Measurements from ENCODE around the gene CAPN11. TPM values are rescaled to one million over a fixed set of nuclear protein-coding genes. Genes with fewer than 3 reads are reported as not detected.
"Not testable (repeated sequence)": the region's sequence is repeated elsewhere in the genome, so short reads cannot be mapped to it uniquely, and the experiment has no call there.

CAPN11 gene
- polyA plus RNA-seq, 3 donors: 0.24 to 2.5 (median 2.0) TPM

DNA sequence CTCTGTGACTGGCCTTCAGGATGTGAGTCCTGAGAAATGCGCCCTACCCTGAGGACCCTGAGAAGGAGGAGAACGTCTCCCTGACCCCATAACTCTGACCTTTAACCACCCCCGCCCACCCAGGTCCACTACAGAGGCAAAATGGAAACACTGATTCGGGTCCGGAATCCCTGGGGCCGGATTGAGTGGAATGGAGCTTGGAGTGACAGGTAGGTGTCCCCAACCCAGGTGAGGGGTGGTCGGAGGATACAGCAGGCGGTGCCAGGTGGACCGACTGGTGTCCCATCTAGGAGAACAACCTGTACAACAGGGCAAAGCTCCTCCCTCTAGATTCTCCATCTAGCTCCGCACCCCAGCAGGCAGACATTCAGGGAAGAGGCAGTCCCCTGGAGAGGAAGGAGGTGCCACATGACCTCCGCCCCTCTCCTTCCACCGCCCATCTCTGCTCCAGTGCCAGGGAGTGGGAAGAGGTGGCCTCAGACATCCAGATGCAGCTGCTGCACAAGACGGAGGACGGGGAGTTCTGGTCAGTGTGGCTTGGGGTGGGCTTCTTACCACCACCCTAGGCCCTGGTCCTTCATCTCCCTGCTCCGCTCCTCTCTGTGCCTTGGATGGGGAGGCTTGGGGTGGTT, 17.6 kb downstream of the CAPN11 start:
- WGBS, 3 donors: 71 to 81% (median 74%) methylated on average over 14 to 15 of the region's 15 CpGs
- no peak overlapping the region for H3K27ac ChIP-seq (ENCODE audit: low read depth, low read length)

DNA sequence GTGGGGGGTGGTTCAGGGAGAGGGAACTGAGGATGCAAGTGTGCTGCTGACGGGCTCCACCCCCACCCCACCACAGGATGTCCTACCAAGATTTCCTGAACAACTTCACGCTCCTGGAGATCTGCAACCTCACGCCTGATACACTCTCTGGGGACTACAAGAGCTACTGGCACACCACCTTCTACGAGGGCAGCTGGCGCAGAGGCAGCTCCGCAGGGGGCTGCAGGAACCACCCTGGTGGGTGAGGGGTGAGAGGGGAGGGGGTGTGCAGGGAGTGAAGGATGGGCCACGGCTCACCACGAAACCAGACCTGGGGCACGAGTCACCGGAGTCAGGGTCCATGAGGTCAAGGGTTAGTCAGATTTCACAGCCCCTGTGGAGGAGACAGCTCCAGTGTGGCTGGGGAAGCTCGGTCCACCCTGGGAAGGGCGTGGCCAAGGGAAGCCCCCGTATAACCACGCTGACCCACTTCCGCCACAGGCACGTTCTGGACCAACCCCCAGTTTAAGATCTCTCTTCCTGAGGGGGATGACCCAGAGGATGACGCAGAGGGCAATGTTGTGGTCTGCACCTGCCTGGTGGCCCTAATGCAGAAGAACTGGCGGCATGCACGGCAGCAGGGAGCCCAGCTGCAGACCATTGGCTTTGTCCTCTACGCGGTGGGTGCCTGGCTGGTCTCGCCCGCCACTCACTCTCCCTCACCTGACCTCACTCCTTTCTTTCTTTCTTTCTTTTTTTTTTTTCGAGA, 18.3 kb downstream of the CAPN11 start:
- 46 to 71% (median 46%) methylated on average over 24 of the region's 24 CpGs for WGBS, 3 donors
- no peak overlapping the region for H3K27ac ChIP-seq (ENCODE audit: low read depth, low read length)

DNA sequence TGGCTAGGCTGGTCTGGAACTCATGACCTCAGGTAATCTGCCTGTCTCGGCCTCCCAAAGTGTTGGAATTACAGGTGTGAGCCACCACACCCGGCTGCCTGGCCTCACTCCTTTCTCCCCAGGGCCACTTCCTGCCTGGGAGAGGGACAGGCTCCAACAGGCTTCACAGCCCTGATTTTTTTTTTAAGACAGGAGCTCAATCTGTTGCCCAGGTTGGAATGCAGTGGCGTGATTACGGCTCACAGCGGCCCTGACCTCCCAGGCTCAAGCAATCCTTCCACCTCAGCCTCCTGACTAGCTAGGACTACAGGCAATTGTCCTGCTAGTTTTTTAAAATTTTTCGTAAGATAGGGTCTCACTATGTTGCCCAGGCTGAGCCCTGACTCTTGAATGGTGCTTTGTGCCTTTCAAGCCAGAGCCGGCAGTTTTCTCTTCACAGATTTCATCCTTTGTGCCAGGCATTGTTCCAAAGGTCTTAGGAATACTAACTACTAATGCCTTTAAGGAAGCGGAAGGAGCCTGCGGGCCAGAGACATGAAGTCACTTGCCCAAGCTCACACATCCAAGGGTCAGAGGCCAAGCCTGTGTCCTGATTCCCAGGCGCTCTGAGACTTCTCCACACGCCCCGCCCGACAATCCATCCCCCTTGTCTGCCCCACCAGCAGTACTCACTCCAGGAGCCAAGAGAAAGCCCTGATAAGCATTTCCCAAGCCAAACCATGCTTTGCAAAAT, 19.2 kb downstream of the CAPN11 start:
- 62 to 84% (median 62%) methylated on average over 13 of the region's 13 CpGs for WGBS, 3 donors
- H3K27ac ChIP-seq (ENCODE audit: low read depth, low read length): no peak overlapping the region

DNA sequence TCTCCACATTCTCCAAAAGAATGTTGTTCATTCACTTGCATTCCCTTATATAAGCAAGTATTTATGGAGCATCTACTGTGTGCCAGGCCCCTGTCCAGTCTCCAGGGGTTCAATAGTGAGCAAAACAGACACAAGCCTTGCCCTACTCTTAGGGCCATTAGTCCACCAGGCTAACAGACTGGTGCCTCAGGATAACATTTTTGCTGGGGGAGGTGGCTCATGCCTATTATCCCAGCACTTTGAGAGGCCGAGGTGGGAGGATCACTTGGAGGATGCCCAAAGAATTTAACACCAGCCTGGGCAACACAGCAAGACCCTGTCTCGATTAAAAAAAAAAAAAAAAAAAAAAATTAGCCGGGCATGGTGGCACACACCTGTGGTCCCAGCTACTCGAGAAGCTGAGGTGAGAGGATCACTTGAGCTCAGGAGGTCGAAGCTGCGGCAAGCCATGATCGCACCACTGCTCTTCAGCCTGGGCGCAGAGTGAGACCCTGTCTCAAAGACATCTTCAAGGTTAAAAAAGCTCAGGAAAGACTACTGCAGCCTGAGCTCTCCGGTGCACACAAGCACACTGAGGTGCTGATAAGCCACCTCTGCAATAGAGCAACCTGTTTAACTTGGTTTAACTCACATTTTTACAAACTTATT, 19.9 kb downstream of the CAPN11 start:
- 83 to 94% (median 84%) methylated on average over 8 to 9 of the region's 9 CpGs for WGBS, 3 donors
- no peak overlapping the region for H3K27ac ChIP-seq (ENCODE audit: low read depth, low read length)

DNA sequence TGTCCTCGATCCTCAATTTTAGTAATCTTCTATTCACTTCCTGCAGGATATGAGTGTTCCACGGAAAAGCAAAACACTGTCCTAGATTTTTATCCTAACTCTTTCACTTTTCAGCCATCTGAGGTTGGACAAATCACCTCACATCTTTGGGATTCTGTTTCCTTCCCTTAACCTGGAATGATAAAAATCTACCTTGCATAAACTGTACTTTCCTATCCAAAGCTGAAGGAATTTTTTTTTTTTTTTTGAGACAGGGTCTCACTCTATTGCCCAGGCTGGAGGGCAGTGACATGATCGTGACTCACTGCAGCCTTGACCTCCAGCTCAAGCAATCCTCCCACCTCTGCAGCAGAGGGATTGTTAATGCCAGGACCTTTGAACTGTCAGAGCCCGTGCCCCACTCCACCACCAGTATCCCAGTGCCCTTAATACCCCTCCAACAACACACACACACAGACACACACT, 20.5 kb downstream of the CAPN11 start:
- 65 to 68% (median 67%) methylated on average over 4 of the region's 4 CpGs for WGBS, 3 donors
- H3K27ac ChIP-seq (ENCODE audit: low read depth, low read length): no peak overlapping the region

DNA sequence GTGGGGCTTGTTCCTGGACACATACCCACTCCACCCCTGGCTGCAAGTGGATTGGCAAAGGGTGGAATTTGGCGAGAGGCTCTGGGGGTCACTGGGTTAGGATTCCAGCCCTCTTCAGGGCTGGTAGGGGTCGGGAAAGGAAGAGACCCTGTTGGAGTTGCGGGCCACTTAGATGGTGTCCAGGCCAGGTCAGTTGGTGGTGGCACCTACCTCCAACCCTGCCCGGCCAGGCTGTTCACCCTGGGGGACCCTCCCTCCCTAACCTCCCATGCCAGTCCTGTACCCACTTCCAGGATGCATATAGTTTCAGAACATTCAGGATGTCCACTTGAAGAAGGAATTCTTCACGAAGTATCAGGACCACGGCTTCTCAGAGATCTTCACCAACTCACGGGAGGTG, 21.0 kb downstream of the CAPN11 start:
- no peak overlapping the region for H3K27ac ChIP-seq (ENCODE audit: low read depth, low read length)
- WGBS, 3 donors: 94 to 97% (median 95%) methylated on average over 7 of the region's 7 CpGs

DNA sequence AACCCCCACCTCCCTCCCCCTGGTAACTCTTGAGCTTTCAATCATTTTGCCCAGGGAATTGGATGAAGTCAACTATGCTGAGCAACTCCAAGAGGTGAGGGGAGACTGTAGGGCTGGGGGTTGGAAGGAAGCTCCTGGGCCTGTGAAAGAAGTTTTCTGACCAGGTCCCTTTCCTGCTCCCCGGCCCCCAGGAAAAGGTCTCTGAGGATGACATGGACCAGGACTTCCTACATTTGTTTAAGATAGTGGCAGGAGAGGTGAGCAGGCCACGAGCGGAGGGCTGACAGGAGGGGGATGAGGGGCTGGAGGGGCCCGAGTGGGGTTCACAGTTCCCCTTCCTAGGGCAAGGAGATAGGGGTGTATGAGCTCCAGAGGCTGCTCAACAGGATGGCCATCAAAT, 21.8 kb downstream of the CAPN11 start:
- WGBS, 3 donors: 83 to 92% (median 87%) methylated on average over 4 of the region's 4 CpGs
- no peak overlapping the region for H3K27ac ChIP-seq (ENCODE audit: low read depth, low read length)

DNA sequence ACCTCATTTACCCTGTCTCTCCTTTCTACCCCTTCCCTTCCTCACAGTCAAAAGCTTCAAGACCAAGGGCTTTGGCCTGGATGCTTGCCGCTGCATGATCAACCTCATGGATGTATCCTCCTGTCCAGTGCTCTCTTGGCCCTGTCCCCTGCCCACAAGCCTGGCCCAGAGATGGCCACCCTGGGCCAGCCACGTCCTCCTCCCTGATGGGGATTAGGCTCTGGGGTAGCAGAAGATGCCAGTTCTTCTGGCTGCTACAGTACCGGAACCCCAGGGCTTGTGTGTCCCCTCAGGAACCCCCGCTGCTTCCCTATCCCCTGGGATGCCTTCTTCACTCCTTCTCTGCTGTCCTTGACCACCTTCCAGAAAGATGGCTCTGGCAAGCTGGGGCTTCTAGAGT, 22.3 kb downstream of the CAPN11 start:
- WGBS, 3 donors: 93 to 100% (median 94%) methylated on average over 4 of the region's 4 CpGs
- no peak overlapping the region for H3K27ac ChIP-seq (ENCODE audit: low read depth, low read length)

DNA sequence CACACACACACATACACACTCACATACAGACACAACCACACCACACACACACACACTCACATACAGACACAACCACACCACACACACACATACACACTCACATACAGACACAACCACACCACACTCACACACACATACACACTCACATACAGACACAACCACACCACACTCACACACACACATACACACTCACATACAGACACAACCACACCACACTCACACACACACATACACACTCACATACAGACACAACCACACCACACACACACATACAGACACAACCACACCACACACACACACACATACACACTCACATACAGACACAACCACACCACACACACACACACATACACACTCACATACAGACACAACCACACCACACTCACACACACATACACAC, 23.2 kb downstream of the CAPN11 start:
- not testable (repeated sequence) for H3K27ac ChIP-seq (ENCODE audit: low read depth, low read length)

DNA sequence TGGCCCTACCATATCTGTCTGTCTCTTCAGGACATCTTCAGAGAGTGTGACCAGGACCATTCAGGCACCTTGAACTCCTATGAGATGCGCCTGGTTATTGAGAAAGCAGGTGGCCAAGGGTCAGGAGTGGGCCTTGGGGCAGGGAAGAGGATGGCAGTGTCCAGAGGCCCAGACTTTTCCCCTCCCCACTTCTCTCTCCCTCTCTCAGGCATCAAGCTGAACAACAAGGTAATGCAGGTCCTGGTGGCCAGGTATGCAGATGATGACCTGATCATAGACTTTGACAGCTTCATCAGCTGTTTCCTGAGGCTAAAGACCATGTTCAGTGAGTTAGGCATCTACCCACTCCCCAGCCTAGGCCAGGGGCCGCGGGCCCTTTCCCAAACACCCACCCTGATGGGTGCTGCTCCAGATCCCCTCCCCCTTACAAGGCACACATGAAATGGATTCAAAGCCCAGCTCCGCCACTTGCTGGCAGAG, 24.3 kb downstream of the CAPN11 start:
- H3K27ac ChIP-seq (ENCODE audit: low read depth, low read length): no peak overlapping the region
- 90 to 96% (median 95%) methylated on average over 4 of the region's 4 CpGs for WGBS, 3 donors

DNA sequence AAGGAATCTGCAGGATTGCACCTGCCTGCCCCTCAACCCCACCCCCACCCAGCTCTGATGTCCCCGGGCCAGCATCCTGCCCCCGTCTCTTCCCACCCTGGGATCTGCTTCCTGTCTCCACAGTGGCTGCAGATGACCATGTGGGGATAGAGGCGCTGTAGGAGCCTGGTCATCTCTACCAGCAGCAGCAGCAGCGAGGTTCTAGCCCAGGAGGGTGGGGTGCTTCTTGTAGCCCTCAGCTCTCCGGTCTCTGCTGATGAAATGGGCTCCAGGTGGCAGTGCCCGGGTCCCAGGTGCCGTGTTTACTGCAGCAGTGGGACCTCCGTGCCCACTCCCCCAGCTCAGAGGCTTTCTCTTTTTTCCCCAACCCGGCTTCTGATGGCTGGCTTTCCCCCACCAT, 25.2 kb downstream of the CAPN11 start:
- 74 to 75% (median 75%) methylated on average over 8 to 9 of the region's 9 CpGs for WGBS, 3 donors
- H3K27ac ChIP-seq (ENCODE audit: low read depth, low read length): no peak overlapping the region

DNA sequence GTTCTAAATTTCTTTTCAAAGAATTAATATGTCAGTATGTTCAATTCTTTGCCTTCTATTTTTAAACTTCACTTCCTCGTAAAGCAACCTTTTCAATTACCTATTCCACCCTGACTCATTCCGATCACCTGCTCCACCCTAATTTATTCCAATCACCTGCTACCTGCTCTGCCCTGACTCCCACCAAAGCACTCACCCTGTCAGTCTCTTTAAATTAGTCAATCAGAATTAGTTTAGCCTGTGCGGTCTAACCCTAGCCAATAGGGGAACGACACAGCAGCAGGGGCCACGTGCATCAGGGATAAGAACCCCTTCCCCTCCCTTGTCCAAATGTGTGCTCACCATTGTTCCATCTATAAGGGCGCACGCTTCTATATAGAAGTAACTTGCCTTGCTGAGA, 26.7 kb downstream of the CAPN11 start:
- H3K27ac ChIP-seq (ENCODE audit: low read depth, low read length): not testable (repeated sequence)
- 77 to 84% (median 82%) methylated on average over 7 of the region's 7 CpGs for WGBS, 3 donors

DNA sequence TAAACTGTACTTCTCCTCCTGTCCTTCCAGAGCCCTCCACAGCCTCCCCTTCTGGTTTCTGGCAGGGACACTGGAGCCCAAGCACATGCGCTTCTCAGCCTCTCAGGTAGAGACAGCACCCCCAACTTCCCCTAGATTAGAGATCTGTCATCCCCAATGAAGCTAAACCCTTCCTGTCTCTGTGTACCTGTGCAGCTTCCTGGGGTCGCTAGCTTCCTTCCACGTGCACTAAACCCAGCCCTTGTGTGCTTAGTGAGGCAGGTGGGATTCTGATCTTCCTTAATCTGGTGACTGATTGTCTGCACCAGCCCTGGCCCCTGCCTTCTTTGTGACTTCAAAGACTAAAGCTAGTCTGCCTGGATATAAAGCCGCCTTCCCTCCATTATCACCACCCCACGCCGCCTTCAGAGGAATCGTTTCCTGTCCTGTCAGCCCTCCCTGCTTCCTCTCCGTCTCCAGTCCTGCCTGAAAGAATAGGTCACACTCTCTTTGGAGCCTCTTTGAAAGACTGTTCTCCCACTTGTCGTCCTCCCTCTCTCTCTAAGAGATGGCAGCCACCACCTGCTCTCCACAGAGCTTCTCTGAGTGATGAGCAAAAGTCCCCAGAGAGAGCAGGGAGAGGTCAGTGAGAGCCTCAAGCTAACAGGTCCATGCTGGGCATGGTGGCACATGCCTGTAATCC, 27.5 kb downstream of the CAPN11 start:
- no peak overlapping the region for H3K27ac ChIP-seq (ENCODE audit: low read depth, low read length)
- 35 to 62% (median 43%) methylated on average over 9 of the region's 9 CpGs for WGBS, 3 donors

DNA sequence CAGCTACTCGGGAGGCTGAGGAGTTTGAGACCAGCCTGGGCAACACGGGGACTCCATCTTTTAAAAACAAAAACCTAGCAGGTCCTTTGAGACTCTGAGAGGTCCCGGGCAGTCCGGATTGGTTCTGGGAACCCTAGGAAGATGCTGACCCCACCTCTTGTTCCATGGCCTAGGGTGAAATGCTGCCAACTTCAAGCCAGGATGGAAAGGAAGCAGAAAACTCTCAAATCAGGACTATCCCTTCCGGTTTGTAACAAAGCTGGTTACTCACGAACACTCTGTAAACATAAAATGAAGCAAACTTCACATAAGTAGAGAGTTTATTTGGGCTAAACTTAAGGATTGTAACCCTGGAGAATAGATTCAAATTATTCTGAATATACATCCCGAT, 28.0 kb downstream of the CAPN11 start:
- 69 to 81% (median 75%) methylated on average over 7 of the region's 7 CpGs for WGBS, 3 donors
- H3K27ac ChIP-seq (ENCODE audit: low read depth, low read length): no peak overlapping the region

DNA sequence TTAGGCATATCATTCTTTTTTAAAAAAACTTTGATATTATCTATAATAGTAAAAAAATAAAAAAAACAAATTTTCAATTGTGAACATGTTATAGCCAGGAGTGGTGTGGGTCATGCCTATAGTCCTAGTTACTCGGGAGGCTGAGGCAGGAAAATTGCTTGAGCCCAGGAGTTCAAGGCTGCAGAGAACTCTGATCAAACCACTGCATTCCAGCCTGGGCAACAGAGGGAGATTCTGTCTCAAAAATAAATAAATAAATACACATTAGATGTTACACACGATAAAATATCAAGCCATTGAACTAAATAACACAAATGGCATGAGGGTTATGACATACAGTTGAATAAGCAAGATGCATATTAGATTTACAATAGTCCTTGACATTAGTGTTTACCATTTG, 30.2 kb downstream of the CAPN11 start:
- no peak overlapping the region for H3K27ac ChIP-seq (ENCODE audit: low read depth, low read length)
- WGBS, 3 donors: 67 to 89% (median 78%) methylated on average over 2 of the region's 2 CpGs

DNA sequence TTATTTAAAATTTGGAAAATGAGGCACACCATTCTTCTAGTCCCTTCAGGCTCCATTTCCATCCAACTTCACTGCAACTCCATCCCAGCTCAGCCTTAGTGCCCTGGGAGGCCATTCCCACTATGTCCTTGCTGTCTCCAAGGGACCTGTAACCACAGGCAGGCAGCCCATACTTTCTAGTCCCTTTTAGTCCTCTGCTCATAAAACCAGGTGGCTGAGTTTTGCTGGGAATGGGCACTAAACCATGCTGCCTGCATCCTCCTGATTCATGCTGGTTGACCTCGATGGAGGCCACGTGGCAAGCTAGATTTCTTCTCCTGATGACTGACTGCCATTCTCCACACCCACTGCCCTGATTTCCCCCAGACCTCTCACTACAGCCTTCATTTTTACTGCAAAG, 30.6 kb downstream of the CAPN11 start:
- WGBS, 3 donors: 70 to 87% (median 87%) methylated on average over 2 of the region's 2 CpGs
- H3K27ac ChIP-seq (ENCODE audit: low read depth, low read length): no peak overlapping the region

DNA sequence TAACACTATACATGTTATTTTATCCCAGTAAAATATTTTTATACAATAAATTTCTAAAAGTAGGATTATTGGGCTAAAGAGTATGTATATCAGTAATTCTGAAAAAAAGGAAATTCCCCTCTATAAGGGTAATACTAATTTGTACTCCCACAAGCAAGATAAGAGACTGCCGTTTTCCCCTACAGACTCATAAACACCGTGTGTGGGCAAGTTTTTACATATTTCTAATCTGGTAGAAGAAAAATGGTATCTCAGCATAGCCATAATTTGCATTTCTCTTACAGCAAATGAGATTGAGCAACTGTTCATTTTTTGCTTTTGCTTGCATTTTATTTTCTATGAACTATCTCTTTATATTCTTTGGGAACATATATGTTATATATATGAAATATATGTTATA, 32.1 kb downstream of the CAPN11 start:
- H3K27ac ChIP-seq (ENCODE audit: low read depth, low read length): no peak overlapping the region
- 28 to 35% (median 31%) methylated on average over 2 of the region's 2 CpGs for WGBS, 3 donors

DNA sequence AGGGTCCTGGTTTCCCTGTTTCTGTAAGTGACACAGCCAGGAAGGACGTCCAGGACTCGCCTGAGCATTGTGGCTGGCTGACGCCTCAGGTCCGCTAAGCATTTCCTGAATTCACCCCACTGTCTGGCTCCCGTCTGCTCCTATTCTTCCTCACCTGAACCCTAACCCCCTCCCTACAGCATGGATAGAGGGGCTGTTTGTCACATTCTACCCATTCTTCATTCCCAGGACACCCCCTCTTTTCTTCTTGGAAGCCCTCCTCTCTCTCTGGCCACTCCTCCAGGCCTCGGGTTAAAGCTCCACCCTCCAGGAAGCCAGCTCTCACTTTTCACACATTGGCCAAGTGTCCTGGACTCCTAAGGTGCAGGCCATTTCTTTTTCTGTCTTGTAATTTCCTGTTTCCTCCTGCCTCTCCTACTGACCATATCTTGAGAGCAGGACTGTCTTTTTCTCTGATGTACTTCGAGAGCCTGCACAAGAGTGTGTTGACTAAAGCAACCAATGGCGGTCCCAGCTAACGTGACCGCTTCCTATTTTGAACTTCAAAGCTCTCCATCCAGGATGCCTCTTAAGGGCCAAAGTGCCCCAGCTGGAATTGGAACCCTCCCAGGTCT, 33.9 kb downstream of the CAPN11 start:
- WGBS, 3 donors: 32 to 59% (median 39%) methylated on average over 10 of the region's 10 CpGs
- H3K27ac ChIP-seq (ENCODE audit: low read depth, low read length): no peak overlapping the region

Data from adipose tissue (tissue), 3 donors.